GM23338 (cell line): ENCODE results near the gene CCNG2. TPM values are rescaled to one million over a fixed set of nuclear protein-coding genes. Genes with fewer than 3 reads are reported as not detected.

Experiments
- ATAC-seq: fragments of 200-7000 bp; cut with Tn5 transposase; 3 replicates; pipeline ENCODE4 v1.9.1; 2020
- DNase-seq: peaks from one replicate; pipeline ENCODE4 v3.0.0-alpha.2; 2015; ENCODE audit warnings: low spot score
- H2AFZ ChIP-seq: fragments of 200-600 bp; sonication (generic); 2 replicates; pipeline ENCODE4 v1.8.0; 2016; ENCODE audit warnings: antibody characterized with exemption, mild to moderate bottlenecking, moderate library complexity
- H3F3A ChIP-seq: fragments of 200-600 bp; sonication (generic); replicated peaks from 2 replicates; pipeline ENCODE4 v1.8.0; 2017; ENCODE audit warnings: antibody characterized with exemption, mixed run types, low read depth
- H3K27ac ChIP-seq: fragments of 200-600 bp; sonication (generic); 2 replicates; pipeline ENCODE4 v1.6.1; 2016; ENCODE audit warnings: low read depth
- H3K27me3 ChIP-seq: fragments of 200-600 bp; sonication (generic); 2 replicates; pipeline ENCODE4 v1.8.0; 2016; ENCODE audit warnings: mild to moderate bottlenecking, mixed run types, moderate library complexity; ENCODE audit not compliant: insufficient read depth
- H3K36me3 ChIP-seq: fragments of 200-600 bp; sonication (generic); 2 replicates; pipeline ENCODE4 v1.8.0; 2016; ENCODE audit warnings: mild to moderate bottlenecking; ENCODE audit not compliant: insufficient read depth
- H3K4me1 ChIP-seq: fragments of 200-600 bp; sonication (generic); 2 replicates; pipeline ENCODE4 v1.8.0; 2016; ENCODE audit warnings: mild to moderate bottlenecking, moderate library complexity; ENCODE audit not compliant: insufficient read depth
- H3K4me2 ChIP-seq: fragments of 200-600 bp; sonication (generic); 2 replicates; pipeline ENCODE4 v1.7.1; 2017; ENCODE audit warnings: mixed run types
- H3K4me3 ChIP-seq: fragments of 200-600 bp; sonication (generic); 2 replicates; pipeline ENCODE4 v1.6.1; 2016; ENCODE audit warnings: mixed run types
- H3K79me2 ChIP-seq: fragments of 200-600 bp; sonication (generic); replicated peaks from 2 replicates; pipeline ENCODE4 v1.8.0; 2017; ENCODE audit warnings: mild to moderate bottlenecking; ENCODE audit not compliant: insufficient read depth
- H3K9me2 ChIP-seq: fragments of 200-600 bp; sonication (generic); 2 replicates; pipeline ENCODE4 v1.8.0; 2017; ENCODE audit not compliant: insufficient read depth
- H4K20me1 ChIP-seq: fragments of 200-600 bp; sonication (generic); replicated peaks from 2 replicates; pipeline ENCODE4 v1.8.0; 2017; ENCODE audit warnings: mild to moderate bottlenecking; ENCODE audit not compliant: insufficient read depth
- H3K27ac Mint-ChIP-seq: 2 replicates; pipeline ENCODE4 v1.8.0; 2020; ENCODE audit warnings: inconsistent platforms, mild to moderate bottlenecking, moderate library complexity, mixed read lengths
- H3K27me3 Mint-ChIP-seq: 3 replicates; pipeline ENCODE4 v1.8.0; 2022; ENCODE audit warnings: low read depth, mild to moderate bottlenecking, moderate library complexity, mixed read lengths, inconsistent platforms; ENCODE audit not compliant: insufficient read depth, poor library complexity
- H3K36me3 Mint-ChIP-seq: 3 replicates; pipeline ENCODE4 v1.8.0; 2021; ENCODE audit warnings: low read depth, mild to moderate bottlenecking, inconsistent platforms, moderate library complexity, mixed read lengths
- H3K4me1 Mint-ChIP-seq: 3 replicates; pipeline ENCODE4 v1.8.0; 2020; ENCODE audit warnings: mild to moderate bottlenecking, inconsistent platforms, mixed read lengths
- H3K4me3 Mint-ChIP-seq: 3 replicates; pipeline ENCODE4 v1.8.0; 2021; ENCODE audit warnings: moderate library complexity, mild to moderate bottlenecking, inconsistent platforms, mixed read lengths
- H3K9me3 Mint-ChIP-seq: 3 replicates; pipeline ENCODE4 v1.8.0; 2020; ENCODE audit warnings: moderate library complexity, mild to moderate bottlenecking, inconsistent platforms, mixed read lengths
- EZH2 ChIP-seq: fragments of 200-600 bp; sonication (generic); IDR thresholded peaks from one replicate; pipeline ENCODE4 v1.8.0; 2017; ENCODE audit warnings: antibody characterized with exemption, mild to moderate bottlenecking, low read depth; ENCODE audit not compliant: unreplicated experiment
- EZH2phosphoT487 ChIP-seq: fragments of 200-600 bp; sonication (generic); IDR thresholded peaks from one replicate; pipeline ENCODE4 v1.8.1; 2018; ENCODE audit warnings: antibody characterized with exemption; ENCODE audit not compliant: unreplicated experiment
- REST ChIP-seq: IDR thresholded peaks from one replicate; pipeline ENCODE4 v1.6.1; 2018; ENCODE audit warnings: antibody characterized with exemption; ENCODE audit not compliant: unreplicated experiment
- polyA plus RNA-seq: library from polyadenylated mRNA; unstranded; fragments of >200 nt; fragmentation: Nextera tagmentation; extraction: Ambion mirVana; gene quantifications from 2 replicates; pipeline ENCODE4 v1.2.1, GENCODE V29; 2016
- small RNA-seq: library from RNA; depleted of rRNA; stranded (forward); fragments of <200 nt; gene quantifications from one replicate; pipeline ENCODE3, GENCODE V24; 2014; ENCODE audit warnings: low replicate concordance
- total RNA-seq: library from RNA; depleted of rRNA; stranded (reverse); fragments of >200 nt; shearing (Covaris generic); gene quantifications from 2 replicates; pipeline ENCODE4 v1.2.3, GENCODE V29; 2014; rRNA removed

The CCNG2 gene
- total and polyA plus RNA-seq, 2 experiments from 2014 or later = 7.1 to 16.5 TPM

GRCh38 chr4:77219266-77219665, 62.3 kb downstream of the CCNG2 start:
- Histone ChIP-seq H3K9me2 (peaks cover 15% of the 10 kb centered on the region; the same call in 1 of the 2 replicates), H3K4me1 (no peaks in the 10 kb centered on the region), H2AFZ (no peak overlapping the region), H3K27ac (no peak overlapping the region), H3K79me2 (no peaks in the 10 kb centered on the region), H3F3A (no peaks in the 10 kb centered on the region), H3K4me3 (no peak overlapping the region), H3K27me3 (no peaks in the 10 kb centered on the region), H3K36me3 (no peaks in the 10 kb centered on the region), H3K4me2 (no peak overlapping the region), H4K20me1 (no peaks in the 10 kb centered on the region)
- H3K4me1 Mint-ChIP-seq = no peaks in the 10 kb centered on the region
- TF ChIP-seq REST (no peak), EZH2phosphoT487 (no peak), EZH2 (no peak)
- no peak overlapping the region for H3K27ac Mint-ChIP-seq
- H3K36me3 Mint-ChIP-seq = no peaks in the 10 kb centered on the region
- no peaks in the 10 kb centered on the region for H3K27me3 Mint-ChIP-seq
- no peak for ATAC-seq
- no peak overlapping the region for H3K4me3 Mint-ChIP-seq
- no peak for DNase-seq
- H3K9me3 Mint-ChIP-seq = no peaks in the 10 kb centered on the region

Small RNA genes lying within 50 kb of the gene (small RNA-seq; reads per million reads assigned to genes)
- gene RNU6-1187P = not detected

Other genes starting within 250 kb of the CCNG2 start
- 72.0 and 81.6 TPM in 2 replicates for gene SEPTIN11, start 207.5 kb upstream of the CCNG2 start, total RNA-seq
- 57.3 and 80.0 TPM in 2 replicates for gene SEPTIN11, start 207.5 kb upstream of the CCNG2 start, polyA plus RNA-seq
- 207 and 225 TPM in 2 replicates for gene CCNI, start 81.2 kb upstream of the CCNG2 start, total RNA-seq
- gene CCNI, start 81.2 kb upstream of the CCNG2 start, polyA plus RNA-seq = 233 and 248 TPM in 2 replicates